Activated CD4-positive, CD25-positive, alpha-beta regulatory T cell treated with anti-CD3 and anti-CD28 coated beads, Interleukin-2, amount 50 U/mL, for 16 hours (primary cell): ENCODE results near the gene PPP1R12B.
"Not testable (repeated sequence)": the region's sequence is repeated elsewhere in the genome, so short reads cannot be mapped to it uniquely, and the experiment has no call there.

Experiments
- DNase-seq: peaks from one replicate; pipeline ENCODE4 v3.0.0-alpha.2; 2020; ENCODE audit warnings: low read depth, low spot score

Gene PPP1R12B

DNA sequence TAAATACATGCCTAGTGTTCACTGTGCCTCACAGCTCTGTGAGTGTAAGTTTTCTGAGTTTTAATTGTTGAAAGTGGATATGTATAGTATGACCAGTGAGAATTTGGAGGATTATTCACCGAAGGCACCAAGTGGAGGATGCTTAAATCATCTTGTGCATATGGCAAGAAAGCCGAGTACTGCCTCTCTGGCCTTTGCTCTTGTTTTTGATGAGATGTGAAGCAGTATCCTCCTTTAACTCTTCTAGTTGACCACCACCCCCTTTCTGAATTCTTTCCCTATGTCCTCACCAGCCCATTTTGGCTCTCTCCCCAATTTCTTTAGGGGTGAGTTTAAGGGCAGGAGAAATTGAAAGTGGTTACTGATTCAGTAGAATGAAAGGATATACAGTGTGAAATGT, 231.3 kb downstream of the PPP1R12B start:
- no peak for DNase-seq

DNA sequence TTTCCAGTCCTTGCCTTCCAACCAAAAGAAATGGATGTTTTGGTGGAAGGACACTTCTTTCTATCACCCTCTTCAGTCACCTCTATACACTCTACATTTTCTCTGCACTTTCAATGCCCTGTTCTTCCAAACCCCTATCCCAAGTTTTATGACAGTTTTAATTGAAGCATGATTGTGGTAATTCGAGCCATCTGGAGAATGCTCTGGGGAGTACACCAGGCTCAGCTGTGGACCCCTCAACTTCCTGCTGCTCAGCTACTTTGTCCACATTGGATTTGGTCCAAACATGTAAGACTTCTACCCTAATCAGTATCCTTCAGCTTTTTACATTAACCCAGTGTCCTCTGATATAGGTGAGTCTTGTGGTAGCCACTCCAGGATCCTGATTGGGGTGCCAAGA, 232.1 kb downstream of the PPP1R12B start:
- DNase-seq = no peak

DNA sequence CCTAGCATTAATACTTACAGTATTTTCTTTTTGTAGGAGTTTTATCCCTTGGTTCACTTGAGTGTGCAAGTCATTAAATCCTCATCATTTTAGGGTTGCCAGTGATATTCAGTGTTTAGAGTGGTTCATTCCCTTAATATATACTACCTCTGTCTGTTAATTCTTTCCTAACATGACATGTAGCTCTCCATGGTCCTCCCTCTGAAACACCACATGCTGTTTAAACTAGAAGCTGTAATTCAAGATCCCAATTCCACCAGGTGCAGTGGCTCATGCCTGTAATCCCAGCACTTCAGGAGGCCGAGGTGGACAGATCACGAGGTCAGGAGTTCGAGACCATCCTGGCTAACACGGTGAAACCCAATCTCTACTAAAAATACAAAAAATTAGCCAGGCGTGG, 233.9 kb downstream of the PPP1R12B start:
- DNase-seq = not testable (repeated sequence)

DNA sequence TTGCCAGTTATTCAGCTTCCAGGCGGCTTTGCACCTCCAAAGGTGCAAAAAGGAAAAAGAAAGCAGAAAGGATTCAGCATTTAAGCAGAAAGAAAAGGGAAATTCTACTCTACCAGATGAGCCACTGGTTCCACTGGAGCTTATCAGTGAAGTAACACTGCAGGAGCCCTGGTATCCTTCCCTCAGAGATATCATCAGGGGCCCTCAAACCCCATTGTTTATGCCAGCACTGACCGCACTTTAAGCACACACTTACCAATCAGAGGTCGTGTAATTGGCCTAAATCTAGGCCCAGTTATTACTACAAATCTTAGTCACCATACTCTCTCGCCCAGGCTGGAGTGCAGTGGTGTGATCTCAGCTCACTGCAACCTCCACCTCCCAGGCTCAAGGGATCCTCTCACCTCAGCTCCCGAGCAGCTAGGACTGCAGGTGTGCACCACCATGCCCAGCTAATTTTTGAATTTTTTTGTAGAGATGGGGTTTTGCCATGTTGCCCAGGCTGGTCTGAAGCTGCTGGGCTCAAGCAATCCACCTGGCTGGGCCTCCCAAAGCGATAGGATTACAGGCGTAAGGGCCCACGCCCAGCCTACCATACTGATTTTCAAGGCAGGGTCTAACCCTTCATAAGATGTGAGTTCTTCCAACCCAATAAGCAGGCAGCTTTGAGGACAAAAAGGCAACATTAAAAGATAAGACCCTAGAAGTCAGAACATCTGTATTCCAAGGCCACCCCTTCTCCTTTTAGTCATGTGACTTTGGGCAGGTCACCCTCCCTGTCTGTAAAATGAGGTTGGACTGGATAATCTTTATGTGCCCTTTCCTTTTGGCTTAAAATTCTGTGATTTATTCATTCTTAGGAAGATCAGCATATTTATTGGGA, 236.4 kb downstream of the PPP1R12B start:
- no peak for DNase-seq

GRCh38 chr1:202585590-202585933, 237.1 kb downstream of the PPP1R12B start:
- DNase-seq = no peak

DNA sequence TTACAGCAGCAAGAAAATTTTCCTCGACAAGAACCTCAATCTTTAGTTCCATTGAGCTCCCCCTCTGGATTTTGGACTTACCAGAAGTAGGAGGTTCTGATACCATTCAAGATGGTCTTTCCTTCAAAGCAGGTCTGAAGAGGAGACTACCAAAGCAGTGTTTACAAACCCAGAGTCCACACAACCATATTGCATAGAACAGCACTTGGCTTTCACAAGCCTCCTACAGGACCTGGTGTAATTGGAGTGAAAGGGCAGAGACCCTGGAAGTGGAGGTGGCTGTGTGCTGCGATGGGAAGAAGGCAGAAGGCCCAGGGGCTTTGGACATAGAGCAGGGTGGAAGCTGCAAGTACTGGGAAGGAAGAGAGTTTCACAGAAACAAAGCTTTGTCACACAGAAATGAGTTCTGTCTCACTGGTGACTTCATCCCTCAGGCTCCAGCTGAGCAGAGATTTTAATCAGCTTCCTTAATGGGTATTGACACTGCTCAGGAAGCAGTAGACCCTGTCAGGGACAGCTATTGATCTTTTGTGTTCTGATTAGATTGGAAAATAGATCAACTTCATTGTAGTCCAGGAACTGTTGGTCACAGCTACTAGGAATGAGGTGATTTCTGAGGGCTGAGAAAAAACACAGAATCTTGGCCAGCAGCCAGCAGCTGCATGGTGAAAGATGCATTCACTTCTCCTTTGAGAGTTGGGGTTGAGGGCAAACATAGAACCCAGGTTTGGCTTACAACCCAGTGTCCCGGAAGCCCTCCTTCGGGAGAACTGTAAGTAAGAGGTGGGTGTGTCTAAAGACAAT, 237.7 kb downstream of the PPP1R12B start:
- no peak for DNase-seq

DNA sequence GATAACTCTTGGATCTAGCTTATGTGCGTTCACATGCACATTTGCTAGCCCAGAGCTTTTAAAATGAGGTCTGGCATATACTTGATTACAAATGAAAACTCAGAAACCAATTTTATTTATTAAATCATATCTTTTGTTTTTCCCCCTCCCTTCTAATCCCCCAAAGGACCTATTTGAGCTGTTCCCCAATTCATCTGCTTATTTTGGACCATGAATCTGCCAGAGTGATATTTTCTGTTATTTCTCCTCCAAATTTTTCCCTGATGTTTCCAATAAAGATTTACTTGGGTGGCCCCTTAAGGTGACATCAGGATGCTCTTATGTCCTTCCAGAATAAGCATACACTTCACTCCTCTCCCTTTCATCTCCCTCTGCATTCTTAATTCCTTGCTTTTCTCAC, 238.4 kb downstream of the PPP1R12B start:
- DNase-seq = no peak

DNA sequence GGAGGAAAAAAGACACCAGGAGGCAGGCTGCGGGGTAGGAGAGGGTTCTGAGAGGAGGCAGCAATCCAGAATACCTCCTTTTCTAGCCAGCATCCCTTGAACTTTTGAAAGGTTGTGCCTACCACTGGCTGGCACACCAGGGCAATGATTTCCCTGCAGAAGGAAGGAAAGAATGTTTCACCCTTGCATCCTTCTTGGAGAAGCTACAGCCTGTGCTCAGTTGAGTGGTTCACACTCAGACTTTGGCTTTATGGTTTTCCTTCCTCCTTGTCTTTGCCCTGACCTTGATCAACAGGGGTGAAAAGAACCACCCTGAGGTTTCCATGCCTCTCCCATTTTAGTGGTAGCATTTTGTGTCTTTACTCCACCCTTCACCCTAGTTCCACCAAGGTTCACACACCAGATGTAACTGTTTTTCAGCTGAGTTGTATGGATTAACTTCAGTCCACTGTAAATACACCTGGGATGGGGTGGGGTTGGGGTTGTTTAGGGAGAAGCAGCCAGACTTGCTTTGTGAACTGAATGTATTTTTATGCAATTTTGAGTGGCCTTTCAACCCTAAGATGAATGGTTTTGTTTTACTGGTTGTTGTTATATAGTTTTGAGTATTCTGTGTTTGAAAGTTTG, 239.5 kb downstream of the PPP1R12B start:
- no peak for DNase-seq

GRCh38 chr1:202588503-202589189, 240.1 kb downstream of the PPP1R12B start:
- DNase-seq = no peak

DNA sequence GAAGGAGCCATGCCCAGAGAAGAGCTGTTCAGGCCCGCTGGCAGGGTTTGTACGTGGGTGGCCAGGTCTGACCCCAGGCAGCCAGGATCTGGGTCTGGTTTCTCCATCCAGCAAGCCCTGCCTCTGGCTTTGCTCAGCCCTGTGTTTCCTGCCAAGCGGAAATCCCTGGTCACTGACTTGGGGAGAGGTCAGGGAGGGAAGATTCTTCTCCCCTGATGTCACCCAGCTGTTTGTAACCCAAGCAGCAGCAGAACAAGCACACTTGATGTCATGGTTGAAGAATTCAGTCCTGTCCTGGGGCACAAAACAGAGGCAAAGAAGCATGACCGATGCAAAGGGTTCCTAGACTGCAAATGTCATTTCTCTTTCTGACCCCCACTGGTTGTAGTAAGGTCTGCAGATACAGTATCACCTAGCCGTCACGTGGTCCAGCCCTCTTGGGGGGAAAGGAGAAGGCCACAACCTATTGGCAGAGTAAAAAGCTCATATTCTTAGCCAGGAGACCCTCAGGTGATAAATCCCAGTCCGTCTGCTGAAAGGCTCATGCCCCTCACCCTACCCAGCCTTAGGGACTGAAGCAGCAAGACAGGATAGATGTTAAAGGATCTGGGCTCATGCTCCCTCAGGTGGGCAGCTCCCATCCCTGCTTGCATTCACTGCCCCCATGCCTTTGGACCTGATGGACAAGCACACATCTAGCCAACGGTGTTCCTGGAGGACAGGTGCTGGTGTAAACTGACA, 240.9 kb downstream of the PPP1R12B start:
- DNase-seq = no peak

- DNase-seq = no peak
Observed at GRCh38 chr1:202590126-202590525, 241.6 kb downstream of the PPP1R12B start.

GRCh38 chr1:202590975-202591411, 242.5 kb downstream of the PPP1R12B start:
- no peak for DNase-seq

GRCh38 chr1:202591515-202591914, 243.0 kb downstream of the PPP1R12B start:
- no peak for DNase-seq

GRCh38 chr1:202592146-202592545, 243.6 kb downstream of the PPP1R12B start:
- no peak for DNase-seq

DNA sequence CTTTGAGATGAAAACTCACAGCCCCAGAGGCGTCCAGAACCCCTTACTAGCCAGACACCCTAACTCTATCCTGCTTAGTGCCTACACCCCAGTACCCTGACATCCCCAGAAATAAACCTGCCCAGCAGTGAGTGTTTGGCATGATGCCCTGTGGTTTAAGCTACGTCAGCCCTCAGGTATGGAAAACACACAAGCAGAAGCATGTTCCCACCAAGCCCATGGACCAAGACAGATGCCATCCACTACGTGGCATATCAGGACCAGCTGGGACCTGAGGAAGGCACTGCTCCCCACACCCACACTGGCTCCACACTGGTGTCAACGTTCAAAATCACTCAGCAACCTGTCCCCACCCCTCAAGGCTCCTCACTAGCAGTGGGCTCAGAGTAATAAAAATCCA, 245.3 kb downstream of the PPP1R12B start:
- no peak for DNase-seq

DNA sequence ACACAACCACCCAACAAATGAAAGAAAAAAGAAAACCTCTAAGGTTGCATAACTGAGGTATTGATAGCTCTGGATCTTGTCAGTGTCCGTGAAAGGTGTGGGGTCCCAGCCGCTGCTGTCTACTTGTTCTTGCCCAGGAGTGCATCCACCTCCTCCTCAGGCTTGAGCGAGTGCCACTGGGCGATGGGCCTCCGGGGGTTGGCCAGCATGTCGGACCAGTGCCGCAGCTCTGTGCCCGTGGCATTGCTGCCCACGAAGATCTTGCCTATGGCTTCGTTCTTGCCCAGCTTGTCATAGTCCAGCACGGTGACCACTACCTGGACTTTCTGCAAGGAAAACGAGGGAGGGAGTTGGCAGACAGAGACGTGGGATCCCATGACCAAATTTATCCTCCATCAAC, 248.1 kb downstream of the PPP1R12B start:
- DNase-seq = no peak

DNA sequence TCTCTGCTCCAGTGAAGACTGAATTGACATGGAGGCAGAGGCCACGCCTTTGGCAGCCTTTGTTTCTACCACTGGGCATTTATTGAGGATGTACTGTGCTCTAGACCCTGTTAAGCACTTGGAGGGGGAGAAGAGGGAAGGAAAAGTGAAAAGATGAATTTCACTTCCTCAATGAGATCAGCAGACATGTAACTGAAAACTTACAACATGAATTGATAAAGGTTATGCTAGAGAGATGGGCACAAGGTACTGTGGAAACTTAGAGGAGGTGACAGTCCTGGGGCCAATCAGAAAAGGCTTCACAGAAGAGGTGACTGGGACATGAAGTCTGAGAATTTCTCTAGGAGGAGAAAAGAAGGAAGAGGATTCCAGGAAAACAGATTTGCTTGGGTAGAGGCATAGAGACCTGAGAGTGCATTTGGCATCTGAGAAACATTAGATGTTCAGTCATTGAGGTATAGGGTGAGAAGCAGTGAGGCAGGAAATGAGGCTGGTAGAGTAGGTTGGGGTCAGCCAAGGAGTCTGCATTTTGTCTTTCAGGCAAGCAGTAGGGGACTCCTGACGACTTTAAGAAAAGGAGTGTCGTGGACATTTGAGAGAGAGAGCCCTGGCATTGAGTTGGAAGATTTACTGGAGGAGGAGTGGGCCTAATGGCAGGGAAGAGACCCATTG, 248.7 kb downstream of the PPP1R12B start:
- DNase-seq = no peak

DNA sequence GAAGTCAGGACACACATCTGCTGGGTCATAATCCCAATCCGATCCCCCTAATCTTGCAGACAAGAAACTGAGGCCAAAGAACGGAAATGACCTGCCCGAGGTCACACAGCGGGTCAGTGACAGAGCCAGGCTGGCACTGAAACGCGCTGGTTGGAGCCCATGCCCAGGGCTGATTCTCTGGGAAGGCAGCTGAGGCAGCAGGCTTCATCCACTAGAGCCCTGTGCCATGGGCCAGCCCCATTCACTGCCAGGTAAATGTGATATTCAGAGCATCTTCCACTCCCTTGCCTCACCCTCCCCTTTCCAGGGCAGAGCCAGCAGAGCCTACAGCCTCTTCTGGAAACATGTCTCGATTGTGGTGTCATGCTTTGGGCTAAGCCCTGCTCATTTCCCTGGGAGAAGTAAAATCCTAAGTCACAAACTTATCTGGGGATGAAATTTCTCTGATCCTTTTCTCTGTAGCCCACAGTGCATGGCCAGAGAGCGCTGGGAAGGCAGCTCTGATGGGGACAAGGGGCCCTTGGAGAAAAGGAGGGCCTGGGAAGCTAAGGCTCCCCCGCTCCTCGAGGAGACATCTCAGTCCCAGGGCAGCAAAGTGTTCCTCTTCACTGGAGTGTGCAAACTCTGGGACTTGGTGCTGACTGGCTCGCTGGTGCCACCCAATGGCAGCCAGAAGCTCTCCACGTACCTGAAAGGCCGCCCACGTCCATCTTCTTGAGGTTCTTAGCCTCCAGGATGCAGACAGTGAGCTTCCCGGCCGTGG, 251.4 kb downstream of the PPP1R12B start:
- DNase-seq = no peak

DNA sequence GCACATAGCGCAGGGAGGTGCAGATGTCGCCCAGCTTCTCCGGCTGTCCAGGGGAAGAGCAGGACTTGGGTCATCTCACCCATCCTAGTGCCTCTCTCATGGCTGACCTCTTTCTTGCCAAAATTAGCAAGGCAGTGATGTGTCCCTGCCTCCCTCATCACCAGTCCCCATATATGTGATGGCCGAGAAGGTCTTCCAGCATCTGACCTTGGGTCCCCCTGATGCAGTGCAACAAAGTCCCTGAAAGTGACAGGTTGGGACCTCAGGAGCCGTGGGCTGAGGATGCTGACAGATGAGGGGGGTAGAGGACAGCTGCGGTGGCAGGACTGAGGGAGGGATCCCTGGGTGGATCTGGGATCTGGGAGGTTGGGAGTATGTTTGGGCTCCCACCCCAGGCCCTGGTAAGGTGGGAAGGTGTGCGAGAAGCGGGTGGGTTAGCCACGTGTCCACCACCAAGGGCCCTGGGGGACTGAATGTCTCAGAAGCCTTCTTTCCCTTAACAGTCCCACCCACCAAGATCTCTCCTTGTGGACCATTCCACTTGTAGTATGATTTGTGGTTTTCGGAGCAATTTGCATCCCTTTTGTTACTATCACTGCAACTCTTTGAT, 252.0 kb downstream of the PPP1R12B start:
- DNase-seq = no peak
